ENCODE data around the gene EZH2.

GRCh38 chr7:148884049-148884298, at the start of gene EZH2:
- TF ChIP-seq CTCF (IDR thresholded peaks at IDR 0.05), result no peak
- no peak for TF ChIP-seq POLR2A (IDR thresholded peaks at IDR 0.05)

Measured in heart left ventricle (tissue), 13 donors.